ENCODE data around the gene ZNRF3.
"Not testable (repeated sequence)": the region's sequence is repeated elsewhere in the genome, so short reads cannot be mapped to it uniquely, and the experiment has no call there.

The ZNRF3 gene

DNA sequence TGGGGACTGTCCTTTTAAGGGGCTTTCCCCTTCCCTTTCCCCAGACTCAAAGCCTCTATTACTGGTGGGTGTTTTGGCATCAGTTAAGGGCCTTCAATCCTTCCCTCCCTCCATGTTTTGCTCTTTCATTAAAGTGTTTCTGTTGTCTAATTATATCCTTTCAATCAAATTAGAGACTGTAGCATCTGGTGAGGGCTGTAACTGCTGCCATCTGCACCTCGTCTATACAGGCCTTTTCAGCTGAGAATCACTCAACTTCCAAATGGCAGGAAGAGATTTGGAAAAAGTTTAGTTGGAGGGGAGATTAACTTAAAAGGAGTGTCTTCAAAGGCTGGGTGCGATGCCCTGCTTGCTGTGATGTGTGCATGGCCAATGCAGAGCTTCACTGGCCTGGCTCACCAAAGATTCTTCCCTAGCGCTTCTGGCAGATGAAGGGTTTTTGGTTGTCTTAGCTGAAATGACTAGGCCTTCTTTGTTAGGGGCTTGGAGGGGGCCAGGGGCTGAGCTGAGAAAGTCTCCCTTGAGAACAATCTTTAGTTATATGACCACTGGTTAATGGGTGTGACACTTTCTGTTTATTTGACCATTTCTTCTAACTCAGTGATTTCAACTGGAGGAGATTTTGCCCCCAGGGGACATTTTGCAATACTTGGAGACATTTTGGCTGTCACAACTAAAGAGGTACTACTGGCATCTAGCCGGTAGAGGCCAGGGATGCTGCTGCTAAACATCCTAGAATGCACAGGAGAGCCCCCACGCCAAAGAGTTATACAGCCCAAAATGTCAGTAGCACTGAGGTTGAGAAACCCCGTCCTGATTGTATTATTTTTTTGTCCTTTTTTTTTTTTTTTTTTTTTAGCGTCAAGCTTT is 197.0 kb downstream of the ZNRF3 start:
- H3K4me3 ChIP-seq, result no peak overlapping the region
- H3K27ac ChIP-seq, result peak overlapping the region in 1 of 2 donors; percentile 20
- DNase-seq (ENCODE audit: low spot score), result no peak
- TF ChIP-seq, protein P1, sequence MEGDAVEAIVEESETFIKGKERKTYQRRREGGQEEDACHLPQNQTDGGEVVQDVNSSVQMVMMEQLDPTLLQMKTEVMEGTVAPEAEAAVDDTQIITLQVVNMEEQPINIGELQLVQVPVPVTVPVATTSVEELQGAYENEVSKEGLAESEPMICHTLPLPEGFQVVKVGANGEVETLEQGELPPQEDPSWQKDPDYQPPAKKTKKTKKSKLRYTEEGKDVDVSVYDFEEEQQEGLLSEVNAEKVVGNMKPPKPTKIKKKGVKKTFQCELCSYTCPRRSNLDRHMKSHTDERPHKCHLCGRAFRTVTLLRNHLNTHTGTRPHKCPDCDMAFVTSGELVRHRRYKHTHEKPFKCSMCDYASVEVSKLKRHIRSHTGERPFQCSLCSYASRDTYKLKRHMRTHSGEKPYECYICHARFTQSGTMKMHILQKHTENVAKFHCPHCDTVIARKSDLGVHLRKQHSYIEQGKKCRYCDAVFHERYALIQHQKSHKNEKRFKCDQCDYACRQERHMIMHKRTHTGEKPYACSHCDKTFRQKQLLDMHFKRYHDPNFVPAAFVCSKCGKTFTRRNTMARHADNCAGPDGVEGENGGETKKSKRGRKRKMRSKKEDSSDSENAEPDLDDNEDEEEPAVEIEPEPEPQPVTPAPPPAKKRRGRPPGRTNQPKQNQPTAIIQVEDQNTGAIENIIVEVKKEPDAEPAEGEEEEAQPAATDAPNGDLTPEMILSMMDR (IDR thresholded peaks at IDR 0.05), result no peak

DNA sequence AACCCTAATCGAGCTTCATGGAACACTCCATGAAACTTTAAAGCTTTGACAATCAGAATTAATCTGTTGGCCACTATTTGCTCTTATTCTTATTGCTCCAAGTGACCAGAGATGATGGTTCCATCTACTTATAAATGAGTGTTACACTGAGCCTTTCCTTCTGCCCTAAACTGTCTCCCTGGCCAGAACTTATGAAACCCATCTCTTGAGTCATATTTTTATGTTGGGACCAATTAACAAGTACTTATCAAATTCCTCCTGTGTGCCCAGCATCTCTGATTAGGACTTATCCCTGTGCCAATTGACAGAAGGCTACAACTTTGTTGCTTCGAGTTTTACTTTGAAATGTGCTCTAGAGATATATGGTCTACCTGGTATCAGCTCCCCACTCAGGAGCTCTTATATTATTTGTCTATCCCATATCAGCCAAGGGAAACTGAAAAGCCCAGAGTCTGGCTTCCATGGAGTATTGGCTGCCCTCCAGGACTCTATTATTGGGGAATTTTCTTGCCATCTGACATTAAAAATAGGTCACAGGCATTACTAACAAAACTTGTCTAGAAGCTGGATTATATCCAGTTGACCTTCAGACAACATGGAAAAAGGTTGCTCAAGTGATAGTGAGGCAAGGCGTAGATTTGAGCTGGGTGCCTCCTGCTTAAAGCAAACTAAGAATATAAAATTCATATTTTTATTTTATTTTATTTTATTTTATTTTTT is 198.3 kb downstream of the ZNRF3 start:
- TF ChIP-seq, protein P1 (IDR thresholded peaks at IDR 0.05), result no peak
- Histone ChIP-seq H3K27ac (no peak overlapping the region), H3K4me3 (no peak overlapping the region)
- no peak for DNase-seq (ENCODE audit: low spot score)

DNA sequence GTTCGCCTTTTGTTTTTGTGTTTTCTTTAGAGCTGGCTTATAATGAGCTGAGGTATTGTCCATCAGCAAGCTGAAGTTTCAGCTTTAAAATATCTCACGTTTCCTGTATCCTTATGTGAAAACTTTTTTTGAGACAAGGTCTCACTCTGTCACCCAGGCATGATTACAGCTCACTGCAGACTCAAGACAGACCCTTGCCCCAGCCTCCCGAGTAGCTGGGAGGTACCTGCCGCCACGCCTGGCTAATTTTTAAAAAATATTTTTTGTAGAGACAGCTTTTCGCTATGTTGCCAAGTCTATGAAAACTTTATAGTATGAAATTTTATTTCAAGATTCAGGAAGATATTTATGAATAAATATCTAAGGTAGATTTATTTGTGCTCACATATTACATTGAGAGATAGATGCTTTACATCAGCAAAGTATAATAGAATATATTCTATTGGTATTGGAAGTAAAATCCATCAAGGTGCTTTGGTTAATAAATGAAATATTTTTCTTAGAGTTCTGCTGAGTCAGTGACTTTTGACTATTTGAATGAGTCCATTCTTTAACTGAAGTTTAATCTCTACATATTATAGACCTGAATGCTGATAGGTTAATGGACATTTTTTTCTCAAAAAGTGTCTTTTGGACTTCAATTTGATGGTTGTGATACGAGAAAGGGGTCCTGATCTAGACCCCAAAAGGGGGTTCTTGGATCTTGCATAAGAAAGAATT is 199.6 kb downstream of the ZNRF3 start:
- Histone ChIP-seq H3K27ac (no peak overlapping the region), H3K4me3 (no peak overlapping the region)
- TF ChIP-seq, protein P1 (IDR thresholded peaks at IDR 0.05), result no peak
- no peak for DNase-seq (ENCODE audit: low spot score)

DNA sequence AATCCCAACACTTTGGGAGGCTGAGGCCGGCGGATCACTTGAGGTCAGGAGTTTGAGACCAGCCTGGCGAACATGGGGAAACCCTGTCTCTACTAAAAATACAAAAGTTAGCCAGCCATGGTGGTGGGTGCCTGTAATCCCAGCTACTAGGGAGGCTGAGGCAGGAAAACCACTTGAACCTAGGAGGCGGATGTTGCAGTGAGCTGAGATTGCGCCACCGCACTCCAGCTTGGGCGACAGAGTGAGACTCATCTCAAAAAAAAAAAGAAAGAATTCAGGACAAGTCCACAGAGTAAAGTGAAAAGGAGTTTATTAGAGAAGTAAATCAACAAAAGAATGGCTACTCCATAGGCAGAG is 200.2 kb downstream of the ZNRF3 start:
- not testable (repeated sequence) for H3K27ac ChIP-seq; H3K4me3 ChIP-seq; DNase-seq (ENCODE audit: low spot score)

DNA sequence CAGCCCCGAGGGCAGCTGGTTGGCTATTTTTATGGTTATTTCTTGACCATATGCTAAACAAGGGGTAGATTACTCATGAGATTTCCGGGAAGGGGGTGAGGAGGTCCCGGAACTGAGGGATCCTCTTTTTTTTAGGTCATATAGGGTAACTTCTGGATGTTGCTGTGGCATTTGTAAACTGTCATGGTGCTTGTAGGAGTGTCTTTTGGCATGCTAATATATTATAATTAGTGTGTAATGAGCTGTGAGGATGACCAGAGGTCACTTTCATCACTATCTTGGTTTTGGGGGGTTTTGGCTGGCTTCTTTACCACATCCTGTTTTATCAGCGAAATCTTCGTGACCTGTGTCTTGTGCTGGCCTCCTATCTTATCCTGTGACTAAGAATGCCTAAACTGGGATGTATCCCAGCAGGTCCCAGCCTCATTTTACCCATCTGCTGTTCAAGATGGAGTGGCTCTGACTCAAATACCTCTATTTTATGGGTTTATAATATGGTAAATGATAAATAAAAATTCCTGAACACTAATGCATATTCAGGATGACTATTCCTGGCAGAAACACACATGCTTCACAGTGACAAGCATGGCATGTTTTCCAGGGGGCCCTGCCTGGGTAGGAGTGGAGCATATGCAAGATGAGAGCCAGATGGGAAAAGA is 200.7 kb downstream of the ZNRF3 start:
- Histone ChIP-seq H3K27ac (no peak overlapping the region), H3K4me3 (no peak overlapping the region)
- TF ChIP-seq, protein P1 (IDR thresholded peaks at IDR 0.05), result no peak
- DNase-seq (ENCODE audit: low spot score), result no peak

DNA sequence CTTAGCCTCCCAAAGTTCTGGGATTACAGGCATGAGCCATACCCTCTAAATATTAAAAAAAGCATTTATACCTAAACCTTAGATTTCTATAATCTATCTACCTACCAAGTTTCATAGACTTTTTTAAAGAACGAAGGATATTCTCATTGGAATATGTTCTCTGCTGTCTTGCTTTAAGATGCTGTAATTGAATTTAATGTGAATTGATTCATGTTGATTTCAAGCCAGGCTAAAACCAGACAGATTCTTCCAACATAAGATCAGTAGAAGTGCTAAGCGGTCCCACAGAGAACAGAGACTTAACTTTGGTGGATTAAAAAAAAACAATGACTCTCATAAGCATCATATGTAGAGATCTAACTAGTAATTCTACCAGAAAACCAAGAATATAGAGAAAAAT is 203.6 kb downstream of the ZNRF3 start:
- TF ChIP-seq, protein P1 (IDR thresholded peaks at IDR 0.05), result no peak
- DNase-seq (ENCODE audit: low spot score), result no peak
- Histone ChIP-seq H3K4me3 (no peak overlapping the region), H3K27ac (no peak overlapping the region)

DNA sequence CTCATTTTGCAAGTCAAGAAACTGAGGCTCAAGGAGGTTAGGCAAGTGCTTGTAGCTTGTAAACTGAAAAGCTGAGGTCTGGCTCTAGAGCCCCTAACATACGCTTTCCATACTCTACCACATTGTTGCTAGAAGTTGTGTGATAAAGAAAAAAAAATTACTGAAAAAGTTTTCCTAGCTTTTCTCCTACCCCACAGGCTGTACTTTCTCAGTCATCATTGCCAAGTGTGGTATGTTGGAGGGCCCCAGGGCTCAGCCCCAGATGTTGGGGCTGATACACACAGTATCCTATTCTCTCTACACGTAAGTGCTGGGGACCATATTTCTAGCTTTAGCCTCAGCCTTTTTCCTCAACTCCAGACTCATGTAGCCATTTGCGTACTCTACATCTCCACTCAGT is 205.4 kb downstream of the ZNRF3 start:
- H3K27ac ChIP-seq, result no peak overlapping the region
- DNase-seq (ENCODE audit: low spot score), result no peak

More for the DNA sequence above, 205.4 kb downstream of the ZNRF3 start:
- no peak overlapping the region for H3K4me3 ChIP-seq
- TF ChIP-seq, protein P1 (IDR thresholded peaks at IDR 0.05), result no peak
